H9 (cell line): ENCODE measurements around the gene PIM2. TPM values are rescaled to one million over a fixed set of nuclear protein-coding genes. Genes with fewer than 3 reads are reported as not detected.

Experiments
- DNase-seq: peaks from one replicate; pipeline ENCODE4 v3.0.0-alpha.2; 2017
- H2AFZ ChIP-seq: one replicate; pipeline ENCODE4 v1.6.1; 2013; ENCODE audit warnings: mild to moderate bottlenecking, low read length, control low read depth, moderate library complexity
- H2AK5ac ChIP-seq: 2 replicates; pipeline ENCODE4 v1.6.1; 2013; ENCODE audit warnings: low read length, control low read depth, mixed read lengths; ENCODE audit not compliant: insufficient read length
- H2BK120ac ChIP-seq: one replicate; pipeline ENCODE4 v1.6.1; 2013; ENCODE audit warnings: low read depth, mild to moderate bottlenecking, low read length, control low read depth, inconsistent platforms; ENCODE audit not compliant: poor library complexity, severe bottlenecking
- H2BK12ac ChIP-seq: 2 replicates; pipeline ENCODE4 v1.6.1; 2013; ENCODE audit warnings: low read length, control low read depth, mixed read lengths, low read depth; ENCODE audit not compliant: insufficient read length
- H2BK15ac ChIP-seq: 2 replicates; pipeline ENCODE4 v1.6.1; 2013; ENCODE audit warnings: low read depth, low read length, control low read depth
- H2BK20ac ChIP-seq: one replicate; pipeline ENCODE4 v1.6.1; 2013; ENCODE audit warnings: low read depth, mild to moderate bottlenecking, low read length, control low read depth, inconsistent platforms; ENCODE audit not compliant: poor library complexity, severe bottlenecking
- H2BK5ac ChIP-seq: 2 replicates; pipeline ENCODE4 v1.6.1; 2013; ENCODE audit warnings: low read length, control low read depth, mixed read lengths; ENCODE audit not compliant: insufficient read length
- H3K14ac ChIP-seq: 2 replicates; pipeline ENCODE4 v1.6.1; 2013; ENCODE audit warnings: low read length, control low read depth; ENCODE audit not compliant: insufficient read depth
- H3K18ac ChIP-seq: 2 replicates; pipeline ENCODE4 v1.6.1; 2013; ENCODE audit warnings: low read depth, mild to moderate bottlenecking, mixed read lengths, low read length, control low read depth; ENCODE audit not compliant: insufficient read length
- H3K23ac ChIP-seq: 2 replicates; pipeline ENCODE4 v1.6.1; 2013; ENCODE audit warnings: low read length, control low read depth, mixed read lengths, low read depth; ENCODE audit not compliant: insufficient read length
- H3K23me2 ChIP-seq: 2 replicates; pipeline ENCODE4 v1.6.1; 2013; ENCODE audit warnings: low read depth, mild to moderate bottlenecking, mixed read lengths, low read length, control low read depth; ENCODE audit not compliant: insufficient read length, poor library complexity, severe bottlenecking
- H3K27ac ChIP-seq: 2 replicates; pipeline ENCODE4 v1.5.1; 2013; ENCODE audit warnings: low read length, control low read depth, mixed read lengths, low read depth; ENCODE audit not compliant: insufficient read length
- H3K27me3 ChIP-seq: 2 replicates; pipeline ENCODE4 v1.6.1; 2013; ENCODE audit warnings: low read length, control low read depth, inconsistent platforms; ENCODE audit not compliant: insufficient read depth
- H3K4ac ChIP-seq: 2 replicates; pipeline ENCODE4 v1.6.1; 2013; ENCODE audit warnings: low read depth, mild to moderate bottlenecking, control low read depth, inconsistent platforms, low read length, moderate library complexity
- H3K4me1 ChIP-seq: 2 replicates; pipeline ENCODE4 v1.6.1; 2013; ENCODE audit warnings: low read length, control low read depth, inconsistent platforms; ENCODE audit not compliant: insufficient read depth
- H3K4me2 ChIP-seq: 2 replicates; pipeline ENCODE4 v1.6.1; 2013; ENCODE audit warnings: low read length, control low read depth, mixed read lengths; ENCODE audit not compliant: insufficient read length, insufficient read depth
- H3K56ac ChIP-seq: 2 replicates; pipeline ENCODE4 v1.6.1; 2013; ENCODE audit warnings: low read depth, mild to moderate bottlenecking, mixed read lengths, low read length, control low read depth; ENCODE audit not compliant: insufficient read length
- H3K79me1 ChIP-seq: 2 replicates; pipeline ENCODE4 v1.6.1; 2013; ENCODE audit warnings: low read depth, mild to moderate bottlenecking, moderate library complexity, low read length, control low read depth, inconsistent platforms; ENCODE audit not compliant: insufficient read depth, poor library complexity, severe bottlenecking
- H3K79me2 ChIP-seq: 2 replicates; pipeline ENCODE4 v1.6.1; 2013; ENCODE audit warnings: low read length, control low read depth, inconsistent platforms; ENCODE audit not compliant: insufficient read depth
- H3K9ac ChIP-seq: 2 replicates; pipeline ENCODE4 v1.6.1; 2013; ENCODE audit warnings: low read length, control low read depth, mixed read lengths; ENCODE audit not compliant: insufficient read length; ENCODE audit errors: extremely low read depth
- H3K9me3 ChIP-seq: one replicate; pipeline ENCODE4 v1.6.1; 2013; ENCODE audit warnings: low read depth, low read length, inconsistent platforms; ENCODE audit not compliant: control insufficient read depth
- H3T11ph ChIP-seq: one replicate; pipeline ENCODE4 v1.6.1; 2013; ENCODE audit warnings: mild to moderate bottlenecking, low read length, control low read depth, inconsistent platforms
- H4K20me1 ChIP-seq: one replicate; pipeline ENCODE4 v1.6.1; 2013; ENCODE audit not compliant: control insufficient read depth, insufficient read length, insufficient read depth
- H4K5ac ChIP-seq: 2 replicates; pipeline ENCODE4 v1.6.1; 2013; ENCODE audit warnings: low read depth, mild to moderate bottlenecking, mixed read lengths, low read length, control low read depth; ENCODE audit not compliant: insufficient read length
- H4K8ac ChIP-seq: replicated peaks from 2 replicates; pipeline ENCODE4 v1.6.1; 2013; ENCODE audit warnings: low read length, control low read depth, mixed read lengths, low read depth; ENCODE audit not compliant: insufficient read length
- H4K91ac ChIP-seq: 2 replicates; pipeline ENCODE4 v1.6.1; 2013; ENCODE audit warnings: low read depth, mild to moderate bottlenecking, moderate library complexity, mixed read lengths, low read length, control low read depth; ENCODE audit not compliant: insufficient read length
- H3K27ac Mint-ChIP-seq, 3 experiments: 2 replicates in 2 of 3; 3 replicates in 1 of 3; pipeline ENCODE4 v1.8.0; 2020 to 2021; ENCODE audit warnings: mixed read lengths in 3 of 3, mild to moderate bottlenecking in 1 of 3, moderate library complexity in 1 of 3
- H3K27me3 Mint-ChIP-seq: 2 replicates; pipeline ENCODE4 v1.8.0; 2021; ENCODE audit warnings: low read depth, mild to moderate bottlenecking, moderate library complexity, mixed read lengths
- H3K36me3 Mint-ChIP-seq, 3 experiments: 2 replicates in 2 of 3; 3 replicates in 1 of 3; pipeline ENCODE4 v1.8.0; 2020 to 2021; ENCODE audit warnings: low read depth in 3 of 3, mixed read lengths in 3 of 3; ENCODE audit not compliant: insufficient read depth in 1 of 3
- H3K4me1 Mint-ChIP-seq, 2 experiments: 2 replicates each; pipeline ENCODE4 v1.8.0; 2020; ENCODE audit warnings: mixed read lengths in 2 of 2
- H3K4me3 Mint-ChIP-seq, 2 experiments: 2 replicates in 1 of 2; 3 replicates in 1 of 2; pipeline ENCODE4 v1.8.0; 2020 to 2021; ENCODE audit warnings: mild to moderate bottlenecking in 2 of 2, mixed read lengths in 2 of 2, moderate library complexity in 1 of 2
- H3K9me3 Mint-ChIP-seq, 2 experiments: 2 replicates in 1 of 2; 3 replicates in 1 of 2; pipeline ENCODE4 v1.8.0; 2020; ENCODE audit warnings: mild to moderate bottlenecking in 2 of 2, mixed read lengths in 2 of 2, moderate library complexity in 1 of 2
- CTCF ChIP-seq: fragments of 200-600 bp; sonication (generic); conservative IDR thresholded peaks from 3 replicates; pipeline ENCODE4 v1.8.0; 2021; ENCODE audit warnings: antibody characterized with exemption, mild to moderate bottlenecking
- WGBS: extraction: QIAGEN DNeasy Blood & Tissue Kit; methylation state at CpG from one replicate; pipeline ENCODE4 v1.1.7; 2013; ENCODE audit warnings: missing lambda C conversion rate, low lambda C conversion rate, mixed read lengths; ENCODE audit not compliant: insufficient read length; ENCODE audit errors: extremely low coverage; 5-methylcytosine and 5-hydroxymethylcytosine counted together
- total RNA-seq: library from RNA; stranded (reverse); gene quantifications from 2 replicates; pipeline ENCODE4 v1.2.1, GENCODE V29; 2021

Gene PIM2
- total RNA-seq, 1 experiment from 2014 or later = 163 TPM

- Histone ChIP-seq H2BK5ac (no peak overlapping the region), H3K27ac (no peak overlapping the region), H2BK12ac (no peak overlapping the region), H3K9me3 (no peaks in the 10 kb centered on the region), H3K4me1 (no peaks in the 10 kb centered on the region), H2BK120ac (no peak overlapping the region), H3K27me3 (no peaks in the 10 kb centered on the region), H3K23ac (no peak overlapping the region), H3K56ac (no peak overlapping the region), H4K8ac (no peak overlapping the region), H3T11ph (no peak overlapping the region), H3K4ac (no peak overlapping the region), H2BK20ac (no peak overlapping the region), H3K14ac (no peak overlapping the region), H2AK5ac (no peak overlapping the region), H4K91ac (no peak overlapping the region), H3K79me2 (no peaks in the 10 kb centered on the region; the same call in 1 of the 2 replicates), H4K5ac (no peak overlapping the region), H3K23me2 (no peaks in the 10 kb centered on the region), H3K4me2 (no peak overlapping the region), H2BK15ac (no peak overlapping the region), H3K79me1 (no peaks in the 10 kb centered on the region), H3K18ac (no peak overlapping the region), H2AFZ (no peak overlapping the region), H4K20me1 (peaks cover 3% of the 10 kb centered on the region), H3K9ac (no peak overlapping the region)
- no peaks in the 10 kb centered on the region; the same call in none of the 2 replicates for H3K27me3 Mint-ChIP-seq
- no peak for DNase-seq
- peaks cover 23 to 56% (median 50%) of the 10 kb centered on the region in 3 experiments for H3K36me3 Mint-ChIP-seq
- H3K4me1 Mint-ChIP-seq = peaks cover 4 to 5% of the 10 kb centered on the region in 2 experiments; a peak in 3 of 4 replicates
- no CpG with 5 or more reads among the region's 14 CpGs for WGBS
- peaks cover 70% of the 10 kb centered on the region in 2 experiments for H3K9me3 Mint-ChIP-seq
- H3K27ac Mint-ChIP-seq = no peak overlapping the region
- no peak for TF ChIP-seq CTCF
- H3K4me3 Mint-ChIP-seq = no peak overlapping the region
Measured at GRCh38 chrX:48904626-48905025, 14.2 kb downstream of the PIM2 start.
